HG03025 (cell line): Measurements from ENCODE around the gene TBATA.

Experiments
- ATAC-seq: cut with Tn5 transposase; IDR thresholded peaks from one replicate; pipeline ENCODE4 v1.9.1; 2021; ENCODE audit warnings: mild to moderate bottlenecking, moderate library complexity; ENCODE audit not compliant: unreplicated experiment, low FRiP score

TBATA gene

GRCh38 chr10:70809011-70809611 lies 23.9 kb upstream of the TBATA start:
- no peak for ATAC-seq

GRCh38 chr10:70807556-70807955 lies 22.4 kb upstream of the TBATA start:
- no peak for ATAC-seq

- ATAC-seq: no peak
Measured at GRCh38 chr10:70806841-70807240, 21.7 kb upstream of the TBATA start.

- ATAC-seq: no peak
Measured at GRCh38 chr10:70805619-70806215, 20.5 kb upstream of the TBATA start.

- ATAC-seq: no peak
Measured at GRCh38 chr10:70804421-70804808, 19.2 kb upstream of the TBATA start.

GRCh38 chr10:70803775-70804420 lies 18.7 kb upstream of the TBATA start:
- ATAC-seq: no peak

GRCh38 chr10:70801854-70802253 lies 16.7 kb upstream of the TBATA start:
- ATAC-seq: no peak

GRCh38 chr10:70799124-70799523 lies 13.9 kb upstream of the TBATA start:
- no peak for ATAC-seq

GRCh38 chr10:70797840-70798239 lies 12.7 kb upstream of the TBATA start:
- ATAC-seq: no peak

GRCh38 chr10:70795613-70796012 lies 10.4 kb upstream of the TBATA start:
- no peak for ATAC-seq

- no peak for ATAC-seq
Measured at GRCh38 chr10:70791386-70792039, 6.3 kb upstream of the TBATA start.

- no peak for ATAC-seq
Measured at GRCh38 chr10:70786799-70787415, 1.7 kb upstream of the TBATA start.

- no peak for ATAC-seq
Measured at GRCh38 chr10:70784471-70784870, 706 bp downstream of the TBATA start.

- ATAC-seq: no peak
Measured at GRCh38 chr10:70784016-70784415, 1.2 kb downstream of the TBATA start.

- ATAC-seq: no peak
Measured at GRCh38 chr10:70782746-70783680, 2.2 kb downstream of the TBATA start.

- no peak for ATAC-seq
Measured at GRCh38 chr10:70782086-70782745, 3.0 kb downstream of the TBATA start.

- no peak for ATAC-seq
Measured at GRCh38 chr10:70781461-70782051, 3.6 kb downstream of the TBATA start.

- ATAC-seq: no peak
Measured at GRCh38 chr10:70780772-70781171, 4.4 kb downstream of the TBATA start.

GRCh38 chr10:70780370-70780760 lies 4.8 kb downstream of the TBATA start:
- no peak for ATAC-seq
